T-cell (primary cell): Measurements from ENCODE around the gene RNF217. TPM values are rescaled to one million over a fixed set of nuclear protein-coding genes. Genes with fewer than 3 reads are reported as not detected.
"Not testable (repeated sequence)": the region's sequence is repeated elsewhere in the genome, so short reads cannot be mapped to it uniquely, and the experiment has no call there.

ENCODE experiments used
- ATAC-seq, 4 experiments: fragments of 200-7000 bp in 3 of 4; fragments of 150-1000 bp in 1 of 4; cut with Tn5 transposase; replicated peaks in 1 of 4; 1 replicate in 3 of 4; 2 replicates in 1 of 4; pipeline ENCODE4 v1.10.0; 2021; ENCODE audit warnings: moderate library complexity in 3 of 4, mild to moderate bottlenecking in 2 of 4, moderate number of reproducible peaks in 1 of 4
- CTCF ChIA-PET, 2 donors: fragments of 300-600 bp; sonication (Branson Sonifier 250); formaldehyde crosslinking; loops; one replicate each; lab custom pipeline; 2022; ENCODE audit warnings: antibody characterized with exemption in 2 of 2; lab: Charles Lee
- POLR2A ChIA-PET, 2 donors: fragments of 300-600 bp; sonication (Branson Sonifier 250); formaldehyde crosslinking; loops; one replicate each; lab custom pipeline; 2022; ENCODE audit warnings: antibody characterized with exemption in 2 of 2; lab: Charles Lee
- DNase-seq, 35 experiments: peaks; one replicate each; pipeline versions ENCODE4 v3.0.0 to v3.0.0-alpha.2; 2013 to 2023
- H3K27ac ChIP-seq: one replicate; pipeline ENCODE4 v1.5.1; 2013; ENCODE audit warnings: low read length
- H3K27me3 ChIP-seq, 2 experiments: replicated peaks in 1 of 2; 1 replicate in 1 of 2; 2 replicates in 1 of 2; pipeline versions ENCODE4 v1.6.1 to v1.7.0; 2013; ENCODE audit warnings: low read length in 1 of 2, mixed read lengths in 1 of 2; ENCODE audit not compliant: control insufficient read depth in 2 of 2, insufficient read depth in 2 of 2; ENCODE audit errors: extremely low read depth in 1 of 2
- H3K36me3 ChIP-seq, 2 donors: 1 replicate in 1 of 2; 2 replicates in 1 of 2; pipeline versions ENCODE4 v1.6.1 to v1.7.0; 2013; ENCODE audit warnings: low read length in 1 of 2; ENCODE audit not compliant: control insufficient read depth in 2 of 2, insufficient read depth in 1 of 2; ENCODE audit errors: extremely low read depth in 1 of 2
- H3K4me1 ChIP-seq, 2 experiments: 1 replicate in 1 of 2; 2 replicates in 1 of 2; pipeline versions ENCODE4 v1.6.1 to v1.7.0; 2013; ENCODE audit warnings: low read length in 2 of 2, mixed read lengths in 1 of 2; ENCODE audit not compliant: insufficient read depth in 2 of 2, control insufficient read depth in 1 of 2; ENCODE audit errors: extremely low read depth in 1 of 2
- H3K4me3 ChIP-seq, 2 donors: 1 replicate in 1 of 2; 2 replicates in 1 of 2; pipeline versions ENCODE4 v1.5.1 to v1.7.0; 2013; ENCODE audit warnings: mild to moderate bottlenecking in 2 of 2, low read length in 1 of 2, moderate library complexity in 1 of 2; ENCODE audit not compliant: control insufficient read depth in 1 of 2; ENCODE audit errors: extremely low read depth in 1 of 2
- H3K9me3 ChIP-seq: 2 replicates; pipeline ENCODE4 v1.7.0; 2013
- H3K27ac Mint-ChIP-seq, 2 donors: one replicate each; pipeline ENCODE4 v1.8.0; 2020 to 2021; ENCODE audit warnings: mild to moderate bottlenecking in 2 of 2, mixed read lengths in 2 of 2
- H3K27me3 Mint-ChIP-seq, 2 donors: one replicate each; pipeline ENCODE4 v1.8.0; 2021 to 2022; ENCODE audit warnings: mixed read lengths in 2 of 2
- H3K36me3 Mint-ChIP-seq: one replicate; pipeline ENCODE4 v1.8.0; 2021; ENCODE audit warnings: mixed read lengths
- H3K4me1 Mint-ChIP-seq, 3 donors: one replicate each; pipeline ENCODE4 v1.8.0; 2020 to 2022; ENCODE audit warnings: mixed read lengths in 3 of 3, mild to moderate bottlenecking in 1 of 3
- H3K4me3 Mint-ChIP-seq, 3 donors: one replicate each; pipeline ENCODE4 v1.8.0; 2020 to 2022; ENCODE audit warnings: mild to moderate bottlenecking in 3 of 3, mixed read lengths in 3 of 3, moderate library complexity in 3 of 3
- H3K9me3 Mint-ChIP-seq, 3 donors: one replicate each; pipeline ENCODE4 v1.8.0; 2020 to 2022; ENCODE audit warnings: mixed read lengths in 3 of 3
- WGBS: methylation state at CpG from one replicate; pipeline ENCODE4 v1.1.5; 2013; ENCODE audit warnings: missing lambda C conversion rate; ENCODE audit not compliant: insufficient coverage; 5-methylcytosine and 5-hydroxymethylcytosine counted together
- total RNA-seq, 35 experiments: library from RNA in 6 of 35; stranded (reverse) in 6 of 35; fragments of 120-200 nt in 1 of 35; gene quantifications; one replicate each; pipeline versions ENCODE4 v1.2.1 to v1.2.4 and lab custom pipeline; 2013 to 2026

RNF217 gene
- total RNA-seq, 5 donors from 2014 or later (not counting 1 experiment from before 2014, with no cell fraction given) = 0.16 to 0.89 (median 0.59) TPM

DNA sequence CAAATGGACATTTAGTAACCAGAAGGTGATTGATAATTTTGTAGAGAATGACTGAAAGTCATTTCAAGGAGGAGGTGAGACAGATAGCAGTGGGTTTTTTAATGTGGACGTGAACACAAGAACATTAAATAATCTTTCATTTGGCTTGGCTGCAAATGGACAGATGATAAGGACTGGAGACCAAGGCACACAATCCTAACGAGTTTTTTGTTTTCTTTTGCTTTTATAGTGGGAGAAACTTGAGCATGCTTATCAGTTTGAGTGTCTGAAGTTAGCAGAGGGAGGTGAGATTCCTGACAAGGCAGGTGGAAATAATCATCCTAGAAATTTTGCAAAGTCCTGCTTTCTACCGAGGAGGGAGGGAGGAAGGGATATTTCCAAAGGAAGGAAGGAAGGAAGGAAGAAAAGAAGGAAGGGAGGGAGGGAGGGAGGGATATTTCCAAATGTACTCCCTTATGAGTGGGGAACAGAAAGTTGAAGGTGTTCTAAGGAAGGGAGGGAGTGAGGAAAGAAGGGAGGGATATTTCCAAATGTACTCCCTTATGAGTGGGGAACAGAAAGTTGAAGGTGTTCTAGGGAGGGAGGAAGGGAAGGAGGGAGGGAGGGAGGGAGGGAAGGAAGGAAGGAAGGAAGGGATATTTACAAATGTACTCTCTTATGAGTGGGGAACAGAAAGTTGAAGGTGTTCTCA is 63.1 kb downstream of the RNF217 start:
- Mint-ChIP-seq H3K36me3 (no peaks in the 10 kb centered on the region), H3K27me3 (peaks cover 3 to 8% of the 10 kb centered on the region in 2 donors), H3K27ac (no peak overlapping the region), H3K9me3 (peaks cover 3 to 5% (median 5%) of the 10 kb centered on the region in 3 donors), H3K4me3 (no peak overlapping the region), H3K4me1 (no peaks in the 10 kb centered on the region)
- ATAC-seq (no peak), DNase-seq (no peak)
- WGBS = 76% methylated on average over 3 of the region's 3 CpGs
- H3K36me3 ChIP-seq = no peaks in the 10 kb centered on the region
- CTCF ChIA-PET = no interaction called here
- no peaks in the 10 kb centered on the region for H3K9me3 ChIP-seq
- H3K4me3 ChIP-seq = no peak overlapping the region
- no peaks in the 10 kb centered on the region for H3K4me1 ChIP-seq
- no peak overlapping the region for H3K27ac ChIP-seq
- H3K27me3 ChIP-seq = no peaks in the 10 kb centered on the region
- POLR2A ChIA-PET = no interaction called here

DNA sequence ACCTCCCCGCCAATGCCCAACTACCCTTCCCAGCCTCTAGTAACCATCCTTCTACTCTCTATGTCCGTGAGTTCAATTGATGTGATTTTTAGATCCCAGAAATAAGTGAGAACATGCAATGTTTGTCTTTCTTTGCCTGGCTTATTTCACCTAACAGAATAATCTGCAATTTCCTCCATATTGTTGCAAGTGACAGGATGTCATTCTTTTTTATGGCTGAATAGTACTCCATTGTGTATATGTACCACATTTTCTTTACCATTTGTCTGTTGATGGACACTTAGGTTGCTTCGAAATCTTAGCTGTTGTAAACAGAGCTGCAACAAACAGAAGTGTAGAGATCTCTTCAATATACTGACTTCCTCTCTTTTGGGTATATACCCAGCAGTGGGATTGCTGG is 65.0 kb downstream of the RNF217 start:
- Mint-ChIP-seq H3K27ac (no peak overlapping the region), H3K4me3 (no peak overlapping the region), H3K4me1 (no peaks in the 10 kb centered on the region), H3K9me3 (peaks cover 3 to 5% (median 5%) of the 10 kb centered on the region in 3 donors), H3K36me3 (no peaks in the 10 kb centered on the region), H3K27me3 (peaks cover 3 to 8% of the 10 kb centered on the region in 2 donors)
- Histone ChIP-seq H3K4me1 (no peaks in the 10 kb centered on the region), H3K4me3 (no peak overlapping the region), H3K27me3 (peaks cover 0 to 4% of the 10 kb centered on the region in 2 experiments), H3K36me3 (no peaks in the 10 kb centered on the region), H3K27ac (no peak overlapping the region), H3K9me3 (no peaks in the 10 kb centered on the region)
- no CpG with 5 or more reads among the region's 3 CpGs for WGBS
- DNase-seq = no peak
- no peak for ATAC-seq
- ChIA-PET CTCF (no interaction called here), POLR2A (no interaction called here)

DNA sequence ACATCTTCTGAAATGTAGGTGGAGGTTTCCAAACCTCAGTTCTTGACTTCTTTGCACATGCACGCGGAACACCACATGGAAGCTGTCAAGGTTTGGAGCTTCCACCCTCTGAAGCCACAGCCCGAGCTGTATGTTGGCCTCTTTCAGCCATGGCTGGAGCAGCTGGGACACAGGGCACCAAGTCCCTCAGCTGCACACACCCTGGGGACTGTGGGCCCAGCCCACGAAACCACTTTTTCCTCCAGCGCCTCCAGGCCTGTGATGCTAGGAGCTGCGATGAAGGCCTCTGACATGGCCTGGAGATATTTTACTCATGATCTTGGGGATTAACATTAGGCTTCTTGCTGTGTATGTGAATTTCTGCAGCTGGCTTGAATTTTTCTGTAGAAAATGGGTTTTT is 68.7 kb downstream of the RNF217 start:
- POLR2A ChIA-PET = no interaction called here
- H3K36me3 ChIP-seq = no peaks in the 10 kb centered on the region
- peaks cover 3 to 5% (median 5%) of the 10 kb centered on the region in 3 donors for H3K9me3 Mint-ChIP-seq
- no peaks in the 10 kb centered on the region for H3K36me3 Mint-ChIP-seq
- CTCF ChIA-PET = no interaction called here
- no peaks in the 10 kb centered on the region for H3K4me1 Mint-ChIP-seq
- no peak overlapping the region for H3K4me3 ChIP-seq
- ATAC-seq (no peak), DNase-seq (no peak)
- H3K27ac Mint-ChIP-seq = no peak overlapping the region
- 71% methylated on average over 5 of the region's 6 CpGs for WGBS
- H3K27me3 Mint-ChIP-seq = peaks cover 3 to 8% of the 10 kb centered on the region in 2 donors
- H3K4me3 Mint-ChIP-seq = no peak overlapping the region
- H3K27ac ChIP-seq = no peak overlapping the region
- no peaks in the 10 kb centered on the region for H3K9me3 ChIP-seq
- peaks cover 0 to 4% of the 10 kb centered on the region in 2 experiments for H3K27me3 ChIP-seq
- H3K4me1 ChIP-seq = no peaks in the 10 kb centered on the region

DNA sequence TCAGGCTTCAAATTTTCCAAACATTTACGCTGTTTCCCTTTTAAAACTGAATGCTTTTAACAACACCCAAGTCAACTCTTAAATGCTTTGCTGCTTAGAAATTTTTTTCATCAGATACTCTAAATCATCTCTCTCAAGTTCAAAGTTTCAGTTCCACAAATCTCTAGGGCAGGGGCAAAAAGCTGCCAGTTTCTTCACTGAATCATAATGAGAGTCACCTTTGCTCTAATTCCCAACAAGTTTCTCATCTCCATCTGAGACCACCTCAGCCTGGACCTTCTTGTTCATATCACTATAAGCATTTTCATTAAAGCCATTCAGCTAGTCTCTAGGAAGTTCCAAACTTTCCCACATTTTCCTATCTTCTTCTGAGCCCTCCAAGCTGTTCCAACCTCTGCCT is 69.1 kb downstream of the RNF217 start:
- Histone ChIP-seq H3K4me3 (no peak overlapping the region), H3K27me3 (peaks cover 0 to 4% of the 10 kb centered on the region in 2 experiments), H3K27ac (no peak overlapping the region), H3K4me1 (no peaks in the 10 kb centered on the region), H3K36me3 (no peaks in the 10 kb centered on the region), H3K9me3 (no peaks in the 10 kb centered on the region)
- Mint-ChIP-seq H3K27ac (no peak overlapping the region), H3K36me3 (no peaks in the 10 kb centered on the region), H3K9me3 (peaks cover 3 to 5% (median 5%) of the 10 kb centered on the region in 3 donors), H3K27me3 (peaks cover 3 to 8% of the 10 kb centered on the region in 2 donors), H3K4me1 (no peaks in the 10 kb centered on the region), H3K4me3 (no peak overlapping the region)
- 83% methylated on average over 1 of the region's 1 CpG for WGBS
- ChIA-PET POLR2A (no interaction called here), CTCF (no interaction called here)
- ATAC-seq (no peak), DNase-seq (no peak)

DNA sequence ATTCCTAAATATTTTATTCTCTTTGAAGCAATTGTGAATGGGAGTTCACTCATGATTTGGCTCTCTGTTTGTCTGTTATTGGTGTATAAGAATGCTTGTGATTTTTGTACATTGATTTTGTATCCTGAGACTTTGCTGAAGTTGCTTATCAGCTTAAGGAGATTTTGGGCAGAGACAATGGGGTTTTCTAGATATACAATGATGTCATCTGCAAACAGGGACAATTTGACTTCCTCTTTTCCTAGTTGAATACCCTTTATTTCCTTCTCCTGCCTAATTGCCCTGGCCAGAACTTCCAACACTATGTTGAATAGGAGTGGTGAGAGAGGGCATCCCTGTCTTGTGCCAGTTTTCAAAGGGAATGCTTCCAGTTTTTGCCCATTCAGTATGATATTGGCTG is 72.7 kb downstream of the RNF217 start:
- ATAC-seq, H3K27ac ChIP-seq, H3K36me3 Mint-ChIP-seq, H3K4me1 Mint-ChIP-seq, H3K4me3 ChIP-seq, H3K27me3 Mint-ChIP-seq, H3K27ac Mint-ChIP-seq, H3K4me1 ChIP-seq, H3K36me3 ChIP-seq, H3K9me3 Mint-ChIP-seq, DNase-seq, H3K9me3 ChIP-seq, CTCF ChIA-PET, H3K27me3 ChIP-seq, H3K4me3 Mint-ChIP-seq, POLR2A ChIA-PET: not testable (repeated sequence)

DNA sequence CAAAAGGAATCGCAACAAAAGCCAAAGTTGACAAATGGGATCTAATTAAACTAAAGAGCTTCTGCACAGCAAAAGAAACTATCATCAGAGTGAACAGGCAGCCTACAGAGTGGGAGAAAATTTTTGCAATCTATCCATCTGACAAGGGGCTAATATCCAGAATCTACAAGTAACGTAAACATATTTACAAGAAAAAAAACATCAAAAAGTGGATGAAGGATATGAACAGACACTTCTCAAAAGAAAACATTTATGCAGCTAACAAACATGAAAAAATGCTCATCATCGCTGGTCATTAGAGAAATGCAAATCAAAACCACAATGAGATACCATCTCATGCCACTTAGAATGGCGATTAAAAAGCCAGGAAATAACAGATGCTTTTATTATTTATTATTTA is 74.2 kb downstream of the RNF217 start:
- no CpG with 5 or more reads among the region's 4 CpGs for WGBS
- POLR2A ChIA-PET, H3K4me1 ChIP-seq, H3K4me1 Mint-ChIP-seq, H3K4me3 Mint-ChIP-seq, H3K36me3 Mint-ChIP-seq, CTCF ChIA-PET, H3K27me3 ChIP-seq, H3K9me3 Mint-ChIP-seq, H3K27ac ChIP-seq, H3K4me3 ChIP-seq, DNase-seq, H3K27ac Mint-ChIP-seq, H3K9me3 ChIP-seq, H3K27me3 Mint-ChIP-seq, H3K36me3 ChIP-seq, ATAC-seq: not testable (repeated sequence)
